Body of pancreas (tissue), 4 donors: ENCODE measurements around the gene MARCHF4. TPM values are rescaled to one million over a fixed set of nuclear protein-coding genes. Genes with fewer than 3 reads are reported as not detected.

Experiments used
- ATAC-seq: fragments of 150-250 bp; one replicate; pipeline ENCODE4 v1.9.1; 2016
- DNase-seq, 4 donors: peaks; one replicate each; pipeline ENCODE4 v3.0.0-alpha.2; 2019
- H3K27ac ChIP-seq, 4 donors: fragments of 200-600 bp; sonication (generic); 1 replicate in 3 of 4; 2 replicates in 1 of 4; pipeline versions ENCODE4 v1.5.1 to v1.6.1; 2016 to 2019; ENCODE audit warnings: mild to moderate bottlenecking in 1 of 4, mixed read lengths in 1 of 4, moderate library complexity in 1 of 4
- H3K27me3 ChIP-seq, 2 donors: fragments of 200-600 bp; sonication (generic); one replicate each; pipeline ENCODE4 v1.6.0; 2016; ENCODE audit warnings: mild to moderate bottlenecking in 1 of 2
- H3K36me3 ChIP-seq, 2 donors: fragments of 200-600 bp; sonication (generic); replicated peaks in 1 of 2; 2 replicates each; pipeline ENCODE4 v1.5.1; 2016; ENCODE audit warnings: low read depth in 2 of 2; ENCODE audit not compliant: insufficient read depth in 1 of 2
- H3K4me1 ChIP-seq: fragments of 200-600 bp; sonication (generic); one replicate; pipeline ENCODE4 v1.6.0; 2016
- H3K4me3 ChIP-seq, 2 donors: fragments of 200-600 bp; sonication (generic); 1 replicate in 1 of 2; 2 replicates in 1 of 2; pipeline ENCODE4 v1.5.1; 2016 to 2019
- H3K9me3 ChIP-seq, 3 donors: fragments of 200-600 bp; sonication (generic); 1 replicate in 2 of 3; 2 replicates in 1 of 3; pipeline ENCODE4 v1.5.1; 2016
- POLR2A ChIP-seq, 3 donors: fragments of 450-650 bp; IDR thresholded peaks; one replicate each; pipeline ENCODE4 v1.6.1; 2016; ENCODE audit warnings: antibody characterized with exemption in 3 of 3, mild to moderate bottlenecking in 2 of 3
- WGBS, 2 donors: methylation state at CpG; one replicate each; pipeline ENCODE4 v1.1.5; 2017; 5-methylcytosine and 5-hydroxymethylcytosine counted together
- intact Hi-C: fragments of 100-400 bp; cut with DNase I; formaldehyde crosslinking; loops from one replicate; pipeline ENCODE4 v1.15.1; 2023
- total RNA-seq, 2 donors: library from RNA; depleted of rRNA; stranded (reverse); fragments of >200 nt; gene quantifications; one replicate each; pipeline ENCODE4 v1.1.0, GENCODE V29; 2016
- TF ChIP-seq, protein P1 (sequence below), 7 experiments: fragments of 450-650 bp in 4 of 7; fragments of 200-600 bp in 3 of 7; sonication (generic) in 3 of 7; IDR thresholded peaks; one replicate each; pipeline ENCODE4 v1.5.1; 2016 to 2019; ENCODE audit warnings: antibody characterized with exemption in 7 of 7

The MARCHF4 gene
- total RNA-seq, 2 donors from 2014 or later: 0.52 to 2.6 TPM

DNA sequence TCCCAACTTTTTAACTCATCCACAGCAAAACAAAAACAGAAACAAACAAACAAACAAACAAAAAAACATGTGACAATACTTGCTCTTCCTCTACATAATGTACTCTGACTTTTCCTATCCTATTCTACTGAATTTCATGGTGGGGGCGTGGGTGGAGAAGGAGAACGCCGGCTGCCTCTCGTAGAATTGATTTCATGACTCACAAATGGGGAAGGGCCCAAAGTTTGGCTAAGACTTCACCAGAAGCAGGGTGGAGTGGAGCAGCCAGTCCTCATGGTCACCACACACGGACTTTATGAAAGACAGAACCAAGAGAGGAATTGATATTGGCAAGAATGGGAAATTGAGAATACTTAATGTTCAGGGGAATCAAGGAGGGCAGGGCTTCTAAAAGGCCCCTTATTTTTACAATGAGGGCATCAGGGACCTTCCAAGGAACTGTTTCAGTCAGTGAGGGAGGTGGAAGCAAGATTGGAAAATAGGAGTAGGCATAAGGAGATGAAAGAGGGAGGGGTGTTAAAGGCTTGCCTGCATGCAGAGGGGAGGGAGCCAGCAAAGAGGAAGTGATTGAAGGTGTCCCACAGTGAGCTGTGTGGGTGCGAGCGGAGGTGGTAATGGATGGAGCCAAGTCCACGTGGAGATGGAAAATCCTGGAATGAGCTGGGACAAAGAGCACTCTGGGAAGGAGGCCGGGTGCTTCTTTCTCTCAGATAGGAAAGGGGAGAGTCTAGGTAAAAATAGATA lies 27.9 kb downstream of the MARCHF4 start:
- Histone ChIP-seq H3K9me3 (no peaks in the 10 kb centered on the region), H3K27ac (no peak overlapping the region), H3K4me1 (no peaks in the 10 kb centered on the region), H3K4me3 (no peak overlapping the region), H3K27me3 (no peaks in the 10 kb centered on the region), H3K36me3 (no peaks in the 10 kb centered on the region)
- no peak for DNase-seq
- no peak for ATAC-seq
- TF ChIP-seq POLR2A (IDR thresholded peaks at IDR 0.05): no peak
- TF ChIP-seq, protein P1, sequence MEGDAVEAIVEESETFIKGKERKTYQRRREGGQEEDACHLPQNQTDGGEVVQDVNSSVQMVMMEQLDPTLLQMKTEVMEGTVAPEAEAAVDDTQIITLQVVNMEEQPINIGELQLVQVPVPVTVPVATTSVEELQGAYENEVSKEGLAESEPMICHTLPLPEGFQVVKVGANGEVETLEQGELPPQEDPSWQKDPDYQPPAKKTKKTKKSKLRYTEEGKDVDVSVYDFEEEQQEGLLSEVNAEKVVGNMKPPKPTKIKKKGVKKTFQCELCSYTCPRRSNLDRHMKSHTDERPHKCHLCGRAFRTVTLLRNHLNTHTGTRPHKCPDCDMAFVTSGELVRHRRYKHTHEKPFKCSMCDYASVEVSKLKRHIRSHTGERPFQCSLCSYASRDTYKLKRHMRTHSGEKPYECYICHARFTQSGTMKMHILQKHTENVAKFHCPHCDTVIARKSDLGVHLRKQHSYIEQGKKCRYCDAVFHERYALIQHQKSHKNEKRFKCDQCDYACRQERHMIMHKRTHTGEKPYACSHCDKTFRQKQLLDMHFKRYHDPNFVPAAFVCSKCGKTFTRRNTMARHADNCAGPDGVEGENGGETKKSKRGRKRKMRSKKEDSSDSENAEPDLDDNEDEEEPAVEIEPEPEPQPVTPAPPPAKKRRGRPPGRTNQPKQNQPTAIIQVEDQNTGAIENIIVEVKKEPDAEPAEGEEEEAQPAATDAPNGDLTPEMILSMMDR (IDR thresholded peaks at IDR 0.05): no peak
- 50 to 55% methylated on average over 9 of the region's 9 CpGs for WGBS, 2 donors
- intact Hi-C loops: no loop called here

DNA sequence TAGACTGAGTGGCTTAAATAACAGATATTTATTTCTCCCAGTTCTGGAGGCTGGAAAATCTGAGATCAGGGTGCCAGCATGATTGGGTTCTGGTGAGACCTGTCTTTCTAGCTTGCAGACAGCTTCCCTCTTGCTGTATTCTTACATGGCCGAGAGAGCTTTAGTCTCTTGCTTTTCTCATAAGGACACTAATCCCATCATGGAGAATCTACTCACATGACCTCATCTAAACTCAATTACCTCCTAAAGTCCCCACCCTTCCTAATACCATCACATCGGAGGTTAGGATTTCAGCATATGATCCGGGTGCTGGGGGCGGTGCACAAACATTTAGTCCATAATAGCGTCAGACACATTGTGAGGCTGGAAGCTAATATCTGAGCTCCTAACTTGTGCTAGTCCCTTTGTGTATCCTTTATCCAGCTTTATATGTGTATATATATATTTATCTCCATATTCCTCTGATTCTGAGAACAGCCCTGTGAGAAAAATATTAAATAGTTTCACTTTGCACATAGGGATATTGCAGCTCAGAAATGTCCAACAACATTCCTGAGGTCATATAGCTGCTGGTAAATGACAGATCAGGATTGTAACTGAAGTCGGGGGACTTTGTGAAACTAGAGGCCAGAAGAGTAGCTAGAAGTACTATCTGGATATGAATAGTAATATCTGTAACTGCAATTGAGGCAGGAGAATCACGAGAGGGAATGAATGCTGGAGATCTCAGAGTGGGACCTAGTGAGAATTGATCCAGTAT lies 28.9 kb downstream of the MARCHF4 start:
- WGBS, 2 donors: 66% methylated on average over 7 of the region's 7 CpGs

DNA sequence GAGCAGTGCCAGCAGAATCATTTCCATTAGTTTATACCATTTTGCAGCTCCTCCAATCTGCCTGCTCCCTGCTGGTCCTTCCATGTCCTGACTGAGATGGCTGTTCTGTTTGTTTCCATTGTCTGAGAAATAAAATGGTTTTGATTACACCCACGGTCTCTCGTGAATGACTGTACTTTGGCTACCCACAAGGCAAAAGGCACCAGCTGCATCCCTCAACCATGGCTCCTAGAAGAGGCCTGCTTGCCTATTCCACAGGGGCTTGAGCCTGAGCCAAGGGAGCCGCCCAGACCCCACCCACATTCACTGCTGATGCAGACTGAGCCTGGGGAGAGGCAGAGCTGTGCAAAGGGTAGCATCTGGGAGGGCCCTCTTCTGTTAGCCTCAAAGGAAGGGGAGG lies 31.2 kb downstream of the MARCHF4 start:
- intact Hi-C loops: no loop called here
- Histone ChIP-seq H3K9me3 (no peaks in the 10 kb centered on the region), H3K27me3 (no peaks in the 10 kb centered on the region), H3K36me3 (no peaks in the 10 kb centered on the region), H3K4me1 (no peaks in the 10 kb centered on the region), H3K4me3 (no peak overlapping the region), H3K27ac (no peak overlapping the region)
- no peak for DNase-seq
- TF ChIP-seq, protein P1 (IDR thresholded peaks at IDR 0.05): no peak
- no peak for TF ChIP-seq POLR2A (IDR thresholded peaks at IDR 0.05)
- no peak for ATAC-seq
- WGBS, 2 donors: 67 to 69% methylated on average over 3 of the region's 3 CpGs

More for the DNA sequence above, 28.9 kb downstream of the MARCHF4 start:
- DNase-seq: no peak
- Histone ChIP-seq H3K9me3 (no peaks in the 10 kb centered on the region), H3K4me3 (no peak overlapping the region), H3K27ac (no peak overlapping the region), H3K4me1 (no peaks in the 10 kb centered on the region), H3K27me3 (no peaks in the 10 kb centered on the region), H3K36me3 (no peaks in the 10 kb centered on the region)
- TF ChIP-seq POLR2A (IDR thresholded peaks at IDR 0.05): no peak
- TF ChIP-seq, protein P1 (IDR thresholded peaks at IDR 0.05): no peak
- intact Hi-C loops: no loop called here
- ATAC-seq: no peak

DNA sequence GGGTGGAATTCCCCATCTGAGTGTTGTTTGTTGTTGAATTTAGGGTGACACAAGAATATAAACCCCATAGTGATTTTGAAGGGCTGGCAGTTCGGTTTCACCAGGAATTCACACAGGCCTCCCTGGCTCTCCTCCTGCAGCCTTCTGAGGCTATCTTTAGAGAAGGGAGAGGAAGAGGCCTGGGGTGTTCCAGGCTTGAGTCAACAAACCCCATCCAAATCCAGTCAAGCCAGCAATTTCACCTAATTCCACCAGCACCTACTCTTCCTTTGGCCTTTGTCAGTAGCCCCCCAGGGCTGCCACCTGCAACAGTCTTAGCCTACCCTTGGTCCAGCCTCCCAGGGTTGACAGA lies 32.0 kb downstream of the MARCHF4 start:
- 38 to 61% methylated on average over 1 of the region's 1 CpG for WGBS, 2 donors
- no peaks in the 10 kb centered on the region for H3K36me3 ChIP-seq
- H3K4me3 ChIP-seq: no peak overlapping the region
- no peaks in the 10 kb centered on the region for H3K27me3 ChIP-seq
- ATAC-seq (no peak), DNase-seq (no peak)
- no peaks in the 10 kb centered on the region for H3K4me1 ChIP-seq
- TF ChIP-seq, protein P1 (IDR thresholded peaks at IDR 0.05): no peak
- TF ChIP-seq POLR2A (IDR thresholded peaks at IDR 0.05): no peak
- no peaks in the 10 kb centered on the region for H3K9me3 ChIP-seq
- no peak overlapping the region for H3K27ac ChIP-seq
- intact Hi-C loops: no loop called here
